ENCODE results near the gene SPAG16.
"Not testable (repeated sequence)": the region's sequence is repeated elsewhere in the genome, so short reads cannot be mapped to it uniquely, and the experiment has no call there.

The SPAG16 gene

DNA sequence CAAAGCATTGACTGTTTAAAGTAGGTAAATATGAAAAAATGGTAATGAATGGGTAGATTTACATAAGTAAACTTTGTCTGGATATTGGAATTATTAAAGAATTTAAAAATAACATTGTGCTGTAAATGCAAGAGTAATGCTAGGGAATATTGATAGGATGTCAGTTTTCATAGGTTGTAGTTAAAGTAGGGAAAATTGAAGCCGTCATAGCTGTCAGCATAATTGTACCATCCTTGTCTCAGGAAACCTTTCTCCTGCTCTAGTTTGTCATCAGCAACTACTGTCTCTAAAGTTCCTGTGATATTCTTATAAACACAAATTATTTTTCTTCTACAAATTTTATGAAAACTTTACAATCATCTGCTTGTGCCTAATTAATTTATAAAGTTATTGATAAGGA is 10.1 kb upstream of the SPAG16 start:
- no peak for DNase-seq

GRCh38 chr2:213275265-213275664 is 9.0 kb upstream of the SPAG16 start:
- no peak for DNase-seq

DNA sequence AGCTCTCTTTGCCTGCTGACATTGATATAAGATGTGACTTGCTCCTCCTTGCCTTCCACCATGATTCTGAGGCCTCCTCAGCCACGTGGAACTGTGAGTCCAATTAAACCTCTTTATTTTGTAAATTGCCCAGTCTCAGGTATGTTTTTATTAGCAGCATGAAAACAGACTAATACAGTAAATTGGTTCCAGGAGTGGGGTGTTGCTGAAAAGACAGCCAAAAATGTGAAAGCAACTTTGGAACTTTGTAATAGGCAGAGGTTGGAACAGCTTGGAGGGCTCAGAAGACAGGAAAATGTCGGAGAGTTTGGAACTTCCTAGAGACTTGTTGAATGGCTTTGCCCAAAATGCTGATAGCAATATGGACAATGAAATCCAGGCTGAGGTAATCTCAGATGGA is 7.1 kb upstream of the SPAG16 start:
- DNase-seq, result not testable (repeated sequence)

- no peak for DNase-seq
Observed at GRCh38 chr2:213279116-213279620, 5.1 kb upstream of the SPAG16 start.

- no peak for DNase-seq
Observed at GRCh38 chr2:213279971-213280370, 4.3 kb upstream of the SPAG16 start.

DNA sequence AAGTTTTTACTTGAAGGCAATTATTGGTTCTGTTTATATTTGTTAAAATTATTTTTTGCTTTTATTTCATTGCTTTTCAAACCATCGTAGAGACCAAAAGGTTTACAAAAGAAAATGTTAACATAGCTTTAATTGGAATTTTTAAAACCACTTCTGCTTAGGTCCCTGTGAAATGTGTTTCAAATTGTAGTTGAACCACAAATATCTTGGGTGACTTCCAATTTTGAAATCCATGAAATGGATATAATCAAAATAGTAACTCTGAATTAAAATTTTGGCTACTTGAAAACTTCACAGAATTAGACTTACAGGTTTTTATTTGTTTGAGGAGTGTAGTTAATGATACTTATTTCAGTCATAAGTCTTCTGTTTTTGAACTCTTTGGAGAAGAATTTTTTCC is 3.1 kb upstream of the SPAG16 start:
- no peak for DNase-seq

GRCh38 chr2:213285404-213285803 is 1.1 kb downstream of the SPAG16 start:
- no peak for DNase-seq

DNA sequence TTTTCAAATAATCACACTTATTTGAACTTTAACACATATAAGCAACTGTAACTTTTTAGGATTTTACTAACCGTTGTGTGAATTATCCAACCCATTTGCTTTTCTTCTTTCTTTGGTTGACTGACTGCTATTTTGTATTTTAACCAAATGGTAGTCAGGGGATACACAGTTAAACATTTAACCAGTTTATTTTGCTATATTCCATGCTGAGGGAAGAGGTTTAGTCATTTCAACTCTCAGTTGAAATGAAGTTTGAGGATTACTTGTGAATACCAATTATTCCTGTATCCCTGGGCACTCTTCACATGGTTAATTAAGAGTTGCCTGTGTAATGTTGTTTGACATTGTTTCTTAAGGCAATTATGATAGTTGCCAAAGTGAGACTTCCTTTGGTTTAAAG is 1.9 kb downstream of the SPAG16 start:
- DNase-seq, result no peak

DNA sequence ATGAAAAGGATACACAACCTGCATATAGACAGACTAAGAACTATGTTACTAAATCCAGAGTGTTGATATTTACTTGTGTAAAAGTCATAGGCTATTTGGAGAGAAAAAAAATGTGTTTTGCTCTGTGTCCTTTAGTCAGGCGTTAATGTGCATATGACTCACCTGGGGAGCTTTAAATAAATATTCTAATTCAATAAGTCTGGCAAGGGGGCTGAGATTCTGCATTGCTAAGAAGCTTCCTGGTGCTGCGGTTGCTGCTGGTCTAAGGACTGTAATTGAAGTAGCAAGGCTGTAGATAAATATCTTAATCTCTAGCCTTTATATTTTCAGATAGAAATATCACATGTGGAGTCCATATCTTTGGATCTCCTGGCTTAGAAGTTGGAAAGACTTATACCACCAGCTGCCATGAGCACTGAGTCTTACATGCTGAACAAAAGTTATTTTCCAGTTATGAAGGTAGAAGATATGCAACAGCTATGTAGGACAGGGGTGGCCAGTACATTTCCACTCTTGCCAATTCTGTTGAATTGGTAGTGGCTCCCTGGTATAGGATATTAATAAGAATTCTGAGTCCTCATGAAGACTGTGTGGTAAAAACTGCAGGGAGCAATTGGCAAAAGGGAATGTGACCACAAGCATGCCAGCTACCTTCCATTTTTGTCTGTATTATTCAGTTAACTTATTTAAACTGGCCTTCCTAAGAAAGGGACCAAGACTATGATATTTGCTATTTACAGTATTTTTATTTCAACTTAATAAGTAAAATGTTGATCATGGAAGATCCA is 4.8 kb downstream of the SPAG16 start:
- DNase-seq, result no peak

- no peak for DNase-seq
Observed at GRCh38 chr2:213290501-213290900, 6.2 kb downstream of the SPAG16 start.

DNA sequence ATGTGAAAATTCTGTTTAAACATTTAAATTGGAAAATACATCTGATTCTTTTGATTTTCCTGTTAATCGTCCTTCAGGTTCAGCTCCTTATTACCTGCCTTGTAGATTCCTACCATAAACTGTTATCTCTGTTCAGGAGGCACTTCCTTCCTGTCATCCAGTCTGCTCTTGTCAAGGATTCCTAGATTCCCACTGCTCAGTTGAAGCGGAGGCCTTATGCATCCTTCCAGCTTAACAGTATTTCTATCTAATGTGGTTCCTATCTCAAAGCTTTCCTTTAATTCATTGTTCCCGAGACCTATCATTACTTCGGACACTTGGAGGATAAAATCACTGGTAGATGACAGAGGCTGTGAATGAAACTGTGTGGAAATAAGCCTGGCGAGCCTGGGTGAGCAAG is 12.0 kb downstream of the SPAG16 start:
- DNase-seq, result no peak

GRCh38 chr2:213306316-213306942 is 22.2 kb downstream of the SPAG16 start:
- no peak for DNase-seq

- no peak for DNase-seq
Observed at GRCh38 chr2:213315168-213315876, 31.1 kb downstream of the SPAG16 start.

DNA sequence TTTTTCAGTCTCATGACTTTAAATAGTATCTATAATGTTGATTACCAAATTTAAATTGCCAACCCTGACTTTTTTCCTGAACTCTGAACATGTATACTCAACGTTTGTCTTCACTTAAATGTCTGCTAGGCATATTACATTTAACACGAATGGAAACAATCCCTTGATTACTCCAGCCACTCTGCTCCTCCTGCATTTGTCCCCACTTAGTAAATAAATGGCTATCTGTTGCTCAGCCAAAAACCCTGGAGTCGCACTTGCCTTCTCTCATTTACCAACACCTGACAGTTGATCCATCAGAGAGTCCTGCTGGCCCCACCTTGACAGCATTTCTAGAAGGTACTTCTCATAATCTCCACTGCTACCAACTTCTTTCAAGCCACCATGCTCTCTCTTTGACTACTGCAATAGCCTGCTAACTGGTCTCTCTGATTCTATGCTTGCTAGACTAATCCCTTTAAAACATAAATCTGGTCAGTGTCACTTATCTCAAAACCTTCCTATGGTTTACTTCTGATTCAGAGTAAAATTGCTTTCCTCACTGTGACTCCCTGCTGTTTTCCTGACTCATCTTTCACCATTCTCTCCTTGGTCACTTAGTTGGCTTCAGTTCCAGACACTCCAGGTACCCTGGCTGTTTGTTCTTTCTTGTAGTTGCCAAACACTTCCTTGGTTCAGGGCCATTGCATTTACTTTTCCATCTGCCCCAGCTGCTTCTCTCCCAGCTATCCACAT is 31.9 kb downstream of the SPAG16 start:
- no peak for DNase-seq

DNA sequence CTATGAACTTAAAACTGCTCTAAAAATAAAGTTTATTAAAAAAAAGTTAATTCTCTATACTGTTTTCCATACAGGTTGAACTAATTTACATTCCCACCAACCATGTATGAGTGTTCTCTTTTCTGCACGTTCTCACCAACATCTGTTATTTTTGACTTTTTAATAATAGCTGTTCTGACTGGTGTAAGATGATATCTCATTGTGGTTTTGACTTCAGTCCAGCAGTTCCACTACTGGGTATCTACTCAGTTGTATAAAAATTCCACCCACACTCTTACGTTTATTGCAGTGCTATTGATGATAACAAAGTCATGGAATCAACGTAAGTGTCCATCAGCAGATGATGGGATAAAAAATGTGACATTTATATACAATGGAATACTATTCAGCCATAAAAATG is 33.7 kb downstream of the SPAG16 start:
- DNase-seq, result no peak

DNA sequence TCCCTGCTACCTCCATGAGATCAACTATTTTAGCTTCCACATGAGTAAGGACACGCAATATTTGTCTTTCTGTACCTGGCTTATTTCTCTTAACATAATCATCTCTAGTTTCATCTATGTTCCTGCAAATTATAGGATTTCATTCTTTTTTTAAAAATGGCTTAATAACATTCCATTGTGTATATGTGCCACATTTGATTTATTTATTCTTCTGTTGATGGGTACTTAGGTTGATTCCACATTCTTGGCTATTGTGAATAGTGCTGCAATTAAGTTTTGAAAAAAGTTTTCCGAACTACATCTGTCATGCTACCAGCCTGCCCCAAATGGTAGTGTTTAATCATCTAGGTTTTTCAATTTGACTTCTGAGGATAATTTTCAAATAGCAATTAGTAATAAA is 36.3 kb downstream of the SPAG16 start:
- no peak for DNase-seq

- DNase-seq, result no peak
Observed at GRCh38 chr2:213336253-213336770, 52.0 kb downstream of the SPAG16 start.

DNA sequence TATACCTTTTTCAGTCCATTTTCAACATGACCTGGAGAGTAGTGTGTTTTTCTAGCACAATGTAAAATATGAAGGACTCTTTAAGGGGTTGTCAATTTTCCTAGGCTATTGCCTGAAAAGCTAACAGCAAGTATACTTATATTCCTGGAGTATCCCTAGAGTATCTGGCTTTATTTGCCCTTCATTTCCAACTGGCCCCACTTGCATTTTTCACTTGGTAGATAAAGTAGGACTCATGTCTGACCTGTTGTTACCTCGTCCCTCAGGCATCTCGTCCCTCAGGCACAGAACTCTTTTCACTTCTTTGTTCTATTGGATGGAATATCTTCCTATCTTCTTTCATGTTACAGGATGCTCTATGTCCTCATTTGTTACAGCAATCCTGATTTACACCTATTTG is 69.2 kb downstream of the SPAG16 start:
- no peak for DNase-seq

DNA sequence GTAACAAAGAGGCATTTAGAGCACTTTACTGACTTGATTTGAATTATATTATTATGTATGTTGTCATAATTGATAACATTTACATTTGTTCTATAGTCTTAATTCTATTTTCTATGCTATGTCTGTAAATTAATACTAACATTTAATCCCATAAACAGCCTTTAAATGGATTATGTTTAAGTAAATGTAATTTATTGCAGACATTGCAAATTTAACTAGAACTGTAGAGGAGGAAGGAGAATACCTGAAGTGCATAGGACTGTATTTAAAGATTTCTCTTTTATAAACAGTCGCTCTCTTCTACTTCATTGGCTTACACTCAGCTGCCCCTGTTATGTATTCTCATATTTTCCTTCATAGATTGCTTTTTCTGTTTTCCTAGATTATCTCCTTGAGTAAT is 92.4 kb downstream of the SPAG16 start:
- DNase-seq, result no peak

DNA sequence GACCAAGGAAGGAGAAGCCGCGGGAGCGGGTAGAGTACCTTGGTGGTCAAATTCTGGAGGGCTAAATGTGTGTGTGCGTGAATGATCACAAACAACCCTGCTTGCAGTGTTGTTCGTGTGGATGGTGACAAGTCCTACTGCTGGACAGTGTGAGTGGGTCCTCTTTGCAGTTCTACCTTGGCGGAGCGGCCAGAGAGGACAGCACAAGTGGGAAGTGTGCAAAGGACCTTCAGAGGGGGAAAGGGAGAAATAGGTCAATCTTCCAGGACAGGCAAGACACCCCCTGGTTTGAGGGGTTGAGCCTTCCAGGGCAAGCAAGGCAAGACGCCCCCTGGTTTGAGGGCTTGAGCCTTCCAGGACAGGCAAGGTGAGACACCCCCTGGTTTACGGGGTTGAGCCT is 122.8 kb downstream of the SPAG16 start:
- not testable (repeated sequence) for DNase-seq

- not testable (repeated sequence) for DNase-seq
Observed at GRCh38 chr2:213408426-213409070, 124.3 kb downstream of the SPAG16 start.

GRCh38 chr2:213410687-213411086 is 126.4 kb downstream of the SPAG16 start:
- not testable (repeated sequence) for DNase-seq
